ENCODE results near the gene LRRC8D. TPM values are rescaled to one million over a fixed set of nuclear protein-coding genes. Genes with fewer than 3 reads are reported as not detected.
A peak's percentile ranks its signal among the peaks of the same experiment; 100 is the strongest.

The LRRC8D gene
- total and polyA plus RNA-seq, 2 experiments from 2014 or later, result 23.6 to 48.8 TPM

- ATAC-seq, result peak; percentile 92
- H3K27me3 Mint-ChIP-seq (ENCODE audit: insufficient read depth, low read depth, poor library complexity), result peaks cover 8% of the 10 kb centered on the region
- Histone ChIP-seq H4K20me1 (replicated peaks; ENCODE audit: insufficient read depth) (no peaks in the 10 kb centered on the region), H3K4me1 (ENCODE audit: insufficient read depth) (peaks cover 64% of the 10 kb centered on the region), H3K36me3 (ENCODE audit: insufficient read depth) (no peaks in the 10 kb centered on the region), H3K27me3 (ENCODE audit: insufficient read depth) (no peaks in the 10 kb centered on the region), H3K27ac (ENCODE audit: low read depth) (peak overlapping the region; percentile 96), H3K4me3 (0 out of 2 replicates have a peak overlapping the region, but pooled peaks have one; percentile 3), H3F3A (replicated peaks; ENCODE audit: low read depth) (no peaks in the 10 kb centered on the region), H3K79me2 (replicated peaks; ENCODE audit: insufficient read depth) (peaks cover 57% of the 10 kb centered on the region), H3K9me2 (ENCODE audit: insufficient read depth) (no peaks in the 10 kb centered on the region), H3K4me2 (peak overlapping the region; percentile 22), H2AFZ (no peak overlapping the region)
- H3K4me3 Mint-ChIP-seq, result peak overlapping the region; percentile 46
- peaks cover 74% of the 10 kb centered on the region for H3K4me1 Mint-ChIP-seq
- no peaks in the 10 kb centered on the region for H3K9me3 Mint-ChIP-seq
- TF ChIP-seq, protein P1, sequence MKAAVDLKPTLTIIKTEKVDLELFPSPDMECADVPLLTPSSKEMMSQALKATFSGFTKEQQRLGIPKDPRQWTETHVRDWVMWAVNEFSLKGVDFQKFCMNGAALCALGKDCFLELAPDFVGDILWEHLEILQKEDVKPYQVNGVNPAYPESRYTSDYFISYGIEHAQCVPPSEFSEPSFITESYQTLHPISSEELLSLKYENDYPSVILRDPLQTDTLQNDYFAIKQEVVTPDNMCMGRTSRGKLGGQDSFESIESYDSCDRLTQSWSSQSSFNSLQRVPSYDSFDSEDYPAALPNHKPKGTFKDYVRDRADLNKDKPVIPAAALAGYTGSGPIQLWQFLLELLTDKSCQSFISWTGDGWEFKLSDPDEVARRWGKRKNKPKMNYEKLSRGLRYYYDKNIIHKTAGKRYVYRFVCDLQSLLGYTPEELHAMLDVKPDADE (IDR thresholded peaks at IDR 0.05), result no peak
- TF ChIP-seq NANOG (IDR thresholded peaks at IDR 0.05; ENCODE audit: borderline replicate concordance) (peak; percentile 15; the same call in 1 of the 2 replicates), STAT1 (IDR thresholded peaks at IDR 0.05; ENCODE audit: unreplicated experiment) (no peak), CREB1 (CRISPR knock-in tag; IDR thresholded peaks at IDR 0.05; ENCODE audit: low read depth) (peak; percentile 53; the same call in 1 of the 2 replicates), EZH2 (IDR thresholded peaks at IDR 0.05; ENCODE audit: low read depth, unreplicated experiment) (no peak), POLR2AphosphoS5 (IDR thresholded peaks at IDR 0.05; ENCODE audit: low read depth) (no peak), EZH2phosphoT487 (IDR thresholded peaks at IDR 0.05; ENCODE audit: unreplicated experiment) (no peak), CTCF (conservative IDR thresholded peaks at IDR 0.05; ENCODE audit: low read depth in 2 of 2) (no peak), JUNB (IDR thresholded peaks at IDR 0.05; ENCODE audit: unreplicated experiment) (no peak), ZNF114 (CRISPR knock-in tag; IDR thresholded peaks at IDR 0.05) (no peak), ZNF331 (CRISPR knock-in tag; IDR thresholded peaks at IDR 0.05; ENCODE audit: low read depth) (no peak)
- TF ChIP-seq, protein P2, sequence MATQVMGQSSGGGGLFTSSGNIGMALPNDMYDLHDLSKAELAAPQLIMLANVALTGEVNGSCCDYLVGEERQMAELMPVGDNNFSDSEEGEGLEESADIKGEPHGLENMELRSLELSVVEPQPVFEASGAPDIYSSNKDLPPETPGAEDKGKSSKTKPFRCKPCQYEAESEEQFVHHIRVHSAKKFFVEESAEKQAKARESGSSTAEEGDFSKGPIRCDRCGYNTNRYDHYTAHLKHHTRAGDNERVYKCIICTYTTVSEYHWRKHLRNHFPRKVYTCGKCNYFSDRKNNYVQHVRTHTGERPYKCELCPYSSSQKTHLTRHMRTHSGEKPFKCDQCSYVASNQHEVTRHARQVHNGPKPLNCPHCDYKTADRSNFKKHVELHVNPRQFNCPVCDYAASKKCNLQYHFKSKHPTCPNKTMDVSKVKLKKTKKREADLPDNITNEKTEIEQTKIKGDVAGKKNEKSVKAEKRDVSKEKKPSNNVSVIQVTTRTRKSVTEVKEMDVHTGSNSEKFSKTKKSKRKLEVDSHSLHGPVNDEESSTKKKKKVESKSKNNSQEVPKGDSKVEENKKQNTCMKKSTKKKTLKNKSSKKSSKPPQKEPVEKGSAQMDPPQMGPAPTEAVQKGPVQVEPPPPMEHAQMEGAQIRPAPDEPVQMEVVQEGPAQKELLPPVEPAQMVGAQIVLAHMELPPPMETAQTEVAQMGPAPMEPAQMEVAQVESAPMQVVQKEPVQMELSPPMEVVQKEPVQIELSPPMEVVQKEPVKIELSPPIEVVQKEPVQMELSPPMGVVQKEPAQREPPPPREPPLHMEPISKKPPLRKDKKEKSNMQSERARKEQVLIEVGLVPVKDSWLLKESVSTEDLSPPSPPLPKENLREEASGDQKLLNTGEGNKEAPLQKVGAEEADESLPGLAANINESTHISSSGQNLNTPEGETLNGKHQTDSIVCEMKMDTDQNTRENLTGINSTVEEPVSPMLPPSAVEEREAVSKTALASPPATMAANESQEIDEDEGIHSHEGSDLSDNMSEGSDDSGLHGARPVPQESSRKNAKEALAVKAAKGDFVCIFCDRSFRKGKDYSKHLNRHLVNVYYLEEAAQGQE (IDR thresholded peaks at IDR 0.05; ENCODE audit: unreplicated experiment), result no peak
- TF ChIP-seq, protein P3, sequence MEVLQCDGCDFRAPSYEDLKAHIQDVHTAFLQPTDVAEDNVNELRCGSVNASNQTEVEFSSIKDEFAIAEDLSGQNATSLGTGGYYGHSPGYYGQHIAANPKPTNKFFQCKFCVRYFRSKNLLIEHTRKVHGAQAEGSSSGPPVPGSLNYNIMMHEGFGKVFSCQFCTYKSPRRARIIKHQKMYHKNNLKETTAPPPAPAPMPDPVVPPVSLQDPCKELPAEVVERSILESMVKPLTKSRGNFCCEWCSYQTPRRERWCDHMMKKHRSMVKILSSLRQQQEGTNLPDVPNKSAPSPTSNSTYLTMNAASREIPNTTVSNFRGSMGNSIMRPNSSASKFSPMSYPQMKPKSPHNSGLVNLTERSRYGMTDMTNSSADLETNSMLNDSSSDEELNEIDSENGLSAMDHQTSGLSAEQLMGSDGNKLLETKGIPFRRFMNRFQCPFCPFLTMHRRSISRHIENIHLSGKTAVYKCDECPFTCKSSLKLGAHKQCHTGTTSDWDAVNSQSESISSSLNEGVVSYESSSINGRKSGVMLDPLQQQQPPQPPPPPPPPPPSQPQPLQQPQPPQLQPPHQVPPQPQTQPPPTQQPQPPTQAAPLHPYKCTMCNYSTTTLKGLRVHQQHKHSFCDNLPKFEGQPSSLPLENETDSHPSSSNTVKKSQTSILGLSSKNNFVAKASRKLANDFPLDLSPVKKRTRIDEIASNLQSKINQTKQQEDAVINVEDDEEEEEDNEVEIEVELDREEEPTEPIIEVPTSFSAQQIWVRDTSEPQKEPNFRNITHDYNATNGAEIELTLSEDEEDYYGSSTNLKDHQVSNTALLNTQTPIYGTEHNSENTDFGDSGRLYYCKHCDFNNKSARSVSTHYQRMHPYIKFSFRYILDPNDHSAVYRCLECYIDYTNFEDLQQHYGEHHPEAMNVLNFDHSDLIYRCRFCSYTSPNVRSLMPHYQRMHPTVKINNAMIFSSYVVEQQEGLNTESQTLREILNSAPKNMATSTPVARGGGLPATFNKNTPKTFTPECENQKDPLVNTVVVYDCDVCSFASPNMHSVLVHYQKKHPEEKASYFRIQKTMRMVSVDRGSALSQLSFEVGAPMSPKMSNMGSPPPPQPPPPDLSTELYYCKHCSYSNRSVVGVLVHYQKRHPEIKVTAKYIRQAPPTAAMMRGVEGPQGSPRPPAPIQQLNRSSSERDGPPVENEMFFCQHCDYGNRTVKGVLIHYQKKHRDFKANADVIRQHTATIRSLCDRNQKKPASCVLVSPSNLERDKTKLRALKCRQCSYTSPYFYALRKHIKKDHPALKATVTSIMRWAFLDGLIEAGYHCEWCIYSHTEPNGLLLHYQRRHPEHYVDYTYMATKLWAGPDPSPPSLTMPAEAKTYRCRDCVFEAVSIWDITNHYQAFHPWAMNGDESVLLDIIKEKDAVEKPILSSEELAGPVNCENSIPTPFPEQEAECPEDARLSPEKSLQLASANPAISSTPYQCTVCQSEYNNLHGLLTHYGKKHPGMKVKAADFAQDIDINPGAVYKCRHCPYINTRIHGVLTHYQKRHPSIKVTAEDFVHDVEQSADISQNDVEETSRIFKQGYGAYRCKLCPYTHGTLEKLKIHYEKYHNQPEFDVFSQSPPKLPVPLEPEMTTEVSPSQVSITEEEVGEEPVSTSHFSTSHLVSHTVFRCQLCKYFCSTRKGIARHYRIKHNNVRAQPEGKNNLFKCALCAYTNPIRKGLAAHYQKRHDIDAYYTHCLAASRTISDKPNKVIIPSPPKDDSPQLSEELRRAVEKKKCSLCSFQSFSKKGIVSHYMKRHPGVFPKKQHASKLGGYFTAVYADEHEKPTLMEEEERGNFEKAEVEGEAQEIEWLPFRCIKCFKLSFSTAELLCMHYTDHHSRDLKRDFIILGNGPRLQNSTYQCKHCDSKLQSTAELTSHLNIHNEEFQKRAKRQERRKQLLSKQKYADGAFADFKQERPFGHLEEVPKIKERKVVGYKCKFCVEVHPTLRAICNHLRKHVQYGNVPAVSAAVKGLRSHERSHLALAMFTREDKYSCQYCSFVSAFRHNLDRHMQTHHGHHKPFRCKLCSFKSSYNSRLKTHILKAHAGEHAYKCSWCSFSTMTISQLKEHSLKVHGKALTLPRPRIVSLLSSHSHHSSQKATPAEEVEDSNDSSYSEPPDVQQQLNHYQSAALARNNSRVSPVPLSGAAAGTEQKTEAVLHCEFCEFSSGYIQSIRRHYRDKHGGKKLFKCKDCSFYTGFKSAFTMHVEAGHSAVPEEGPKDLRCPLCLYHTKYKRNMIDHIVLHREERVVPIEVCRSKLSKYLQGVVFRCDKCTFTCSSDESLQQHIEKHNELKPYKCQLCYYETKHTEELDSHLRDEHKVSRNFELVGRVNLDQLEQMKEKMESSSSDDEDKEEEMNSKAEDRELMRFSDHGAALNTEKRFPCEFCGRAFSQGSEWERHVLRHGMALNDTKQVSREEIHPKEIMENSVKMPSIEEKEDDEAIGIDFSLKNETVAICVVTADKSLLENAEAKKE (CRISPR knock-in tag; IDR thresholded peaks at IDR 0.05), result no peak; the same call in 1 of the 2 replicates
- H3K36me3 Mint-ChIP-seq (ENCODE audit: low read depth), result peaks cover 16% of the 10 kb centered on the region
- peak; percentile 93 for DNase-seq (ENCODE audit: low spot score)
- H3K27ac Mint-ChIP-seq, result peak overlapping the region; percentile 96
These were observed 89.9 kb downstream of the LRRC8D start for GRCh38 chr1:89910780-89911179.
